HG03097 (cell line): ENCODE data around the gene DDX49.

Experiments used
- ATAC-seq: cut with Tn5 transposase; IDR thresholded peaks from one replicate; pipeline ENCODE4 v1.9.1; 2021; ENCODE audit not compliant: unreplicated experiment, low FRiP score

The DDX49 gene

GRCh38 chr19:18919086-18919899, at the start of gene DDX49, which contains the start of gene COPE:
Gene DDX49 (plus strand): TSS chr19:18919715. CDS start chr19:18919742, 27 bp downstream.
Gene COPE (minus strand): TSS chr19:18919387. CDS start chr19:18919348, 39 bp downstream.
- ATAC-seq, result peak; percentile 85

GRCh38 chr19:18869781-18870530, 49.6 kb upstream of the DDX49 start:
- no peak for ATAC-seq

- ATAC-seq, result no peak
Measured at GRCh38 chr19:18870531-18871172, 48.9 kb upstream of the DDX49 start.

DNA sequence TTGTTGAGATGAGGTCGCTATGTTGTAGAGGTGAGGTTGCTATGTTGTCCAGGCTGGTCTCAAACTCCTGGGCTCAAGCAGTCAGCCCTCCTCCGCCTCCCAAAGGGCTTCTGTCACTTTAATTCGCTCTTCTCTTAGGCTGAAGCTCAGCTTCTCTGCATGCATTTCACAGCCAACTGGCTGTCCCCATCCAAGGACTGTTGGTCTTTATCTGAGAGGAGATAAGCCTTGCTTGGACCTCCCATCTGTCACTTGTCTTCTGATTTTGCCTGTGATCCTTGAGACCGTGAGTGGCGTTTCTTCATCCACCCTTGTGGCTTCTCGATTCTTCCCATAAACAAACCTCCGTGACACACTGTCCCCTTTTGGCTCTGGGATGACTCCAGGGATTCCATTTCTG, 48.0 kb upstream of the DDX49 start:
- no peak for ATAC-seq

DNA sequence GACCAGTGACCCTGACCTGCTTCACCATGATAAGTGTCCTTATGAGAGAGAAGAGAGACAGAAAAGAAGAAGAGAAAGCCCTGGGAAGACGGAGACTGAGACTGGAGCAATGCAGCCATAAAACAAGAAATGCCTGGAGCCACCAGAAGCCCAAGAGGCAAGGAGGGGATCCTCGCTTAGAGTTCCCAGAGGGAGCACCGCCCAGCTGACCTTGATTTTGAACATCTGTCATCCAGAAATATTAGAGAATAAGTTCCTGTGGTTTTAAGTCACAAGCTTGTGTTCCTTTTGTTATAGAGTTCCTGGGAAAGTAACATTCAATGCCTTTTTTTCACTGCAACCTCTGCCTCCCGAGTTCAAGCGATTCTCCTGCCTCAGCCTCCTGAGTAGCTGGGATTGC, 43.8 kb upstream of the DDX49 start:
- ATAC-seq, result no peak

- ATAC-seq, result no peak
Measured at GRCh38 chr19:18876865-18877264, 42.6 kb upstream of the DDX49 start.

DNA sequence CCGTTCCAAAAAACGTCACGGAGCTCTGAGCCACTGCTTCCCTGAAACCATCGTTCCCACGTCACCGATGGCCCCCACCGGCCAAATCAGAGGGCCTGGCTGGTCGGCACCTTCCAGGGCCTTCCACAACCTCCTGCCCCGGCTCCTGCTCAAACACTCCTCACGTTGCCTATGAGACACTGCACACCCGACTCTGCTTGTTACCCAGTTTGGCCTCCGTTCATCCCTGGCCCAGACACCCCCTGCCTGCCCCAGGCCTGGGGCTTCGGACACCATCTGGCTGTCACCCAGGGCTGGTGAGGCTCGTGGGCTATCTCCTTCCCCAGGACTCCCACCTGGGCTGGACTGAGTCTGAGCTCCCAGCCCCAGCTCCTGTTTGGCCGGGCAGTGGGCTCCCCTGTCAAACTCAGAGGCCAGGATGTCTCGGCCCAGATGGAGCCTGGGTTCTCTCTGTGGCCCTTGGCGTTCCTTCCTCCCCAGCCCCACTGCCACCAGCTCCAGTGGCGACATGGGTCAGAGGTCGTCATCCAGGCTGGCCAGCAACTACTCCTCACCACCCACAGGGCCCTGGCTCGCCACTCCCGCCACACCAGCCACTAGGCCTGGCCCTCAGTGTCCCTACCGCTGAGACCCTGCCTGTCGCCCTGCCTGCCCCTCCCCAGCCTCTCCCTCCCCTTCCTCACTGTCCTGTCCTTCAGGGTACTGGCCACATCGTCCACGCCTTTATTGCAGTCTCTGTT, 41.3 kb upstream of the DDX49 start:
- no peak for ATAC-seq

- ATAC-seq, result no peak
Measured at GRCh38 chr19:18878858-18879578, 40.5 kb upstream of the DDX49 start.

- no peak for ATAC-seq
Measured at GRCh38 chr19:18879579-18880373, 39.7 kb upstream of the DDX49 start.

- ATAC-seq, result no peak
Measured at GRCh38 chr19:18881491-18881890, 38.0 kb upstream of the DDX49 start.

GRCh38 chr19:18883526-18884304, 35.8 kb upstream of the DDX49 start:
- no peak for ATAC-seq

- ATAC-seq, result no peak
Measured at GRCh38 chr19:18886972-18887371, 32.5 kb upstream of the DDX49 start.

DNA sequence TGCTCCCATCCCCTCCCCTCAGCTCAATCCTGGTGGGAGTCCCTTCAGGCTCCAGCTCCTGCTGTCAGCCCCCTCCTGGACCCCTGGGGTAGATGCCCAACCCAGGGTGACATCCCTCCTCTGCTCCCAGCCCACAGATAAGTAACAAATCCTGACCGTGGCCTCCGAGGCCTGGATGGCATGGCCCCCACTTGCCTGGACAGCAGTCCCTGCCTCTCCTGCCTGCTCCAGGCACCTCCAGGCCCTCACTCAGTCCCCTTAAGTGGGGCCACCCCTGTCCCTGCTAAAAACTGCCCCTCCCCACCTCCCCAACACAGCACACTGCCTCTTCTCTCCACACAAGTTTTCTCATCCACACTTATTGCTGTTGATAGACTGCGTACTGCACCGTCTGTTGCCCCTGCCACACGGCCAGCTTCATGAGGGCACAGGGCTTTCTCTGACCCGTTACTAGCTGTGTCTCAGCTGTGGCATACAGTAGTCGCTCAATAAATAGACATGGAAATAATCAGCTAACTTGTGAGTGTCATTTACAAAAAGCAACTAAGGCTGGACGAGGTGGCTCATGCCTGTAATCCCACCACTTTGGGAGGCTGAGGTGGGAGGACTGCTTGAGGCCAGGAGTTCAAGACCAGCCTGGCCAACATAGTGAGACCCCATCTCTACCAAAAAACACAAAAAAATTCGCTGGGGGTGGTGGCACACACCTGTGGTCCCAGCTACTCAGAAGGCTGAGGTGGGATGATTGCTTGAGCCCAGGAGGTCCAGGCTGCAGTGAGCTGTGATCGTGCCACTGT, 29.4 kb upstream of the DDX49 start:
- ATAC-seq, result no peak

GRCh38 chr19:18893587-18894253, 25.8 kb upstream of the DDX49 start:
- no peak for ATAC-seq

DNA sequence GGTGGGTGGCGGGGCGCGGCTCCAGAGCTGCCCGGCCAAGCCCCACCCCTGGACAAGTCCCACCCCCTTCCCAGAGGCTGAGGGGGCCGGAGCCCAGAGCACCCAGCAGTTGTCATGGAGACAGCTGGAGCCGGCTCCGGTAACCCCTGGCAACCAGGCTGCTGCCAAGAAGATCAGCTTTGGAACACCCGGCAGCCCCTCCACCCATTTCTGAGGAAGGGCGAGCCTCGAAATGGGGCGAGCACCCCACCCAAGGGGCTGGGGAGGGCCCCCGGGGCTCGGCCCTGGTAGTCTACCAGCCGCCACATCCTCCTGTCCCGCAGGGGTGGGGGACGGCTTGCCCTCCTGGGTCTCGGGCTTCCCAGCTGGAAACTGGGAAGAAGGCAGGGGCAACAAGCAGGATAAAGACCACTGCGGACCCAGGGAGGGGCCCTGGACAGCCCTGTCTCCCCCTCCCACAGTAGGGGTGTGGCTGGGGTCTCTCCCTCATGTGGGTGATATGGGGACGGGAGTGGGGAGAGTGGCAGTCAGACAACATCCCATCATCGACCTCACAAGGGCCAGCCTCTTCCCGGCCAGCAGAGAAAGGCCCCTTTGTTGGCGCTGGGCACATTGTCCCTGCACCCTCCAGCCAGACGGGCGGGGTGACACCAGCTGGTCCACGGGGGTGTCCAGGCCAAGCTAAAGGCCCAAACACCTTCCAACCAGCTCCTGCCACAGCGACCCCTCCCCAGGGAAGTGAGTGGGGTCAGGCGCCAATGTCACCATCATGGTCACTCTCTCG, 25.1 kb upstream of the DDX49 start:
- no peak for ATAC-seq

- ATAC-seq, result no peak
Measured at GRCh38 chr19:18895038-18895823, 24.3 kb upstream of the DDX49 start.
